ENCODE measurements around the gene ALDH3B2.

ALDH3B2 gene

GRCh38 chr11:67640758-67641337 is 33.6 kb downstream of the ALDH3B2 start:
- Histone ChIP-seq H3K27me3 (ENCODE audit: low read length) (no peaks in the 10 kb centered on the region), H3K9me2 (replicated peaks; ENCODE audit: insufficient read depth, low read length) (no peaks in the 10 kb centered on the region), H3K9me3 (ENCODE audit: insufficient read depth, low read length) (peaks cover 4% of the 10 kb centered on the region; the same call in 1 of the 2 replicates), H3K4me2 (ENCODE audit: low read depth, low read length, poor library complexity, severe bottlenecking) (no peak overlapping the region), H3K79me2 (ENCODE audit: insufficient read depth, low read length) (no peaks in the 10 kb centered on the region), H3K9ac (ENCODE audit: low read length) (no peak overlapping the region), H3K27ac (ENCODE audit: low read depth, low read length) (no peak overlapping the region), H3K36me3 (ENCODE audit: low read length) (no peaks in the 10 kb centered on the region), H3F3A (ENCODE audit: insufficient read depth) (0 out of 2 replicates have a peak, but pooled peaks cover 2% of the 10 kb centered on the region), H2AFZ (ENCODE audit: low read depth, low read length, severe bottlenecking) (no peak overlapping the region), H4K20me1 (ENCODE audit: low read depth, low read length) (no peaks in the 10 kb centered on the region), H3K4me3 (ENCODE audit: insufficient read depth, low read length, poor library complexity, severe bottlenecking) (no peak overlapping the region)
- no peak for TF ChIP-seq CTCF (IDR thresholded peaks at IDR 0.05; ENCODE audit: insufficient read depth, low read length, poor library complexity, severe bottlenecking)
- no peak for TF ChIP-seq EZH2phosphoT487 (conservative IDR thresholded peaks at IDR 0.05; ENCODE audit: low read length)

- no peak overlapping the region for H3K4me2 ChIP-seq (ENCODE audit: low read depth, low read length, poor library complexity, severe bottlenecking)
- 0 out of 2 replicates have a peak, but pooled peaks cover 2% of the 10 kb centered on the region for H3F3A ChIP-seq (ENCODE audit: insufficient read depth)
- H3K79me2 ChIP-seq (ENCODE audit: insufficient read depth, low read length): no peaks in the 10 kb centered on the region
- H3K4me3 ChIP-seq (ENCODE audit: insufficient read depth, low read length, poor library complexity, severe bottlenecking): no peak overlapping the region
- no peaks in the 10 kb centered on the region for H3K36me3 ChIP-seq (ENCODE audit: low read length)
- no peak overlapping the region for H3K27ac ChIP-seq (ENCODE audit: low read depth, low read length)
- TF ChIP-seq EZH2phosphoT487 (conservative IDR thresholded peaks at IDR 0.05; ENCODE audit: low read length) (no peak), CTCF (IDR thresholded peaks at IDR 0.05; ENCODE audit: insufficient read depth, low read length, poor library complexity, severe bottlenecking) (peak; percentile 66)
- H4K20me1 ChIP-seq (ENCODE audit: low read depth, low read length): no peaks in the 10 kb centered on the region
- H3K9me2 ChIP-seq (replicated peaks; ENCODE audit: insufficient read depth, low read length): no peaks in the 10 kb centered on the region
- peaks cover 4% of the 10 kb centered on the region; the same call in 1 of the 2 replicates for H3K9me3 ChIP-seq (ENCODE audit: insufficient read depth, low read length)
- H2AFZ ChIP-seq (ENCODE audit: low read depth, low read length, severe bottlenecking): no peak overlapping the region
- no peak overlapping the region for H3K9ac ChIP-seq (ENCODE audit: low read length)
- H3K27me3 ChIP-seq (ENCODE audit: low read length): no peaks in the 10 kb centered on the region
Measured at GRCh38 chr11:67640021-67640757, 34.2 kb downstream of the ALDH3B2 start.

- Histone ChIP-seq H3K4me2 (ENCODE audit: low read depth, low read length, poor library complexity, severe bottlenecking) (no peak within 1 kb of the TSS), H3K9me2 (replicated peaks; ENCODE audit: insufficient read depth, low read length) (no peaks in the 10 kb centered on the region), H3K4me3 (ENCODE audit: insufficient read depth, low read length, poor library complexity, severe bottlenecking) (no peak within 1 kb of the TSS), H4K20me1 (ENCODE audit: low read depth, low read length) (no peaks in the 10 kb centered on the region), H3F3A (ENCODE audit: insufficient read depth) (0 out of 2 replicates have a peak, but pooled peaks cover 2% of the 10 kb centered on the region), H3K27ac (ENCODE audit: low read depth, low read length) (no peak within 1 kb of the TSS), H2AFZ (ENCODE audit: low read depth, low read length, severe bottlenecking) (no peak within 1 kb of the TSS), H3K79me2 (ENCODE audit: insufficient read depth, low read length) (no peaks in the 10 kb centered on the region), H3K9me3 (ENCODE audit: insufficient read depth, low read length) (peaks cover 4% of the 10 kb centered on the region; the same call in 1 of the 2 replicates), H3K27me3 (ENCODE audit: low read length) (no peaks in the 10 kb centered on the region), H3K36me3 (ENCODE audit: low read length) (no peaks in the 10 kb centered on the region), H3K9ac (ENCODE audit: low read length) (no peak within 1 kb of the TSS)
- TF ChIP-seq EZH2phosphoT487 (conservative IDR thresholded peaks at IDR 0.05; ENCODE audit: low read length) (no peak), CTCF (IDR thresholded peaks at IDR 0.05; ENCODE audit: insufficient read depth, low read length, poor library complexity, severe bottlenecking) (no peak)
Measured at GRCh38 chr11:67639438-67639859, 35.0 kb downstream of the ALDH3B2 start, which contains the start of gene TBX10. TBX10 (minus strand) TSS chr11:67639763; CDS start chr11:67639472, 291 bp downstream.
